OCI-LY3 (cell line): ENCODE measurements around the gene VRK2.

Experiments
- H2AFZ ChIP-seq: fragments of 200-600, 300-600 bp; shearing (Covaris generic); 2 replicates; pipeline ENCODE4 v1.6.0; 2014; ENCODE audit warnings: antibody characterized with exemption, low read depth, low read length
- H3K27ac ChIP-seq: fragments of 200-600, 300-600 bp; sonication (generic); 2 replicates; pipeline ENCODE4 v1.5.1; 2014; ENCODE audit warnings: mild to moderate bottlenecking, low read length, moderate library complexity, mixed read lengths
- H3K27me3 ChIP-seq: fragments of 200-600, 300-600 bp; sonication (generic); 2 replicates; pipeline ENCODE4 v1.6.1; 2014; ENCODE audit warnings: low read depth, low read length, mixed read lengths
- H3K36me3 ChIP-seq: fragments of 200-600, 300-600 bp; sonication (generic); replicated peaks from 2 replicates; pipeline ENCODE3; 2014; ENCODE audit warnings: low read depth, low read length, mixed read lengths
- H3K4me1 ChIP-seq: fragments of 300-600, 200-600 bp; sonication (generic); 2 replicates; pipeline ENCODE4 v1.6.1; 2014; ENCODE audit warnings: low read length, mixed read lengths
- H3K4me2 ChIP-seq: fragments of 200-600, 300-600 bp; sonication (generic); 2 replicates; pipeline ENCODE4 v1.6.1; 2014; ENCODE audit warnings: low read length, mixed read lengths
- H3K4me3 ChIP-seq: fragments of 300-600, 200-600 bp; sonication (generic); 2 replicates; pipeline ENCODE4 v1.5.1; 2014; ENCODE audit warnings: antibody characterized with exemption, mild to moderate bottlenecking, low read length, moderate library complexity
- H3K79me2 ChIP-seq: fragments of 300-600, 200-600 bp; shearing (Covaris generic); 2 replicates; pipeline ENCODE4 v1.6.1; 2014; ENCODE audit warnings: mild to moderate bottlenecking, low read length, mixed read lengths
- H3K9ac ChIP-seq: fragments of 300-600, 200-600 bp; shearing (Covaris generic); 2 replicates; pipeline ENCODE4 v1.6.0; 2014; ENCODE audit warnings: mild to moderate bottlenecking, low read length, moderate library complexity
- H3K9me3 ChIP-seq: fragments of 200-600, 300-600 bp; shearing (Covaris generic); 2 replicates; pipeline ENCODE4 v1.6.1; 2014; ENCODE audit warnings: low read length, mixed read lengths; ENCODE audit not compliant: insufficient read depth
- H4K20me1 ChIP-seq: fragments of 200-600, 300-600 bp; sonication (generic); 2 replicates; pipeline ENCODE4 v1.6.1; 2016; ENCODE audit warnings: low read length, mixed read lengths; ENCODE audit not compliant: insufficient read depth
- CTCF ChIP-seq: fragments of 200-600, 300-600 bp; sonication (generic); IDR thresholded peaks from 2 replicates; pipeline ENCODE4 v1.5.1; 2014; ENCODE audit warnings: antibody characterized with exemption, low read length, low read depth
- EZH2phosphoT487 ChIP-seq: fragments of 200-600 bp; shearing (Covaris generic); IDR thresholded peaks from 2 replicates; pipeline ENCODE4 v1.6.1; 2018; ENCODE audit warnings: antibody characterized with exemption, mixed run types, low read depth

VRK2 gene

GRCh38 chr2:58032016-58032763, 14.4 kb upstream of the VRK2 start:
- Histone ChIP-seq H3K4me3 (peak overlapping the region; percentile 21; the same call in 1 of the 2 replicates), H3K36me3 (peaks cover 9% of the 10 kb centered on the region), H3K4me2 (peak overlapping the region; percentile 53), H3K9me3 (no peaks in the 10 kb centered on the region; the same call in 1 of the 2 replicates), H3K9ac (peak overlapping the region; percentile 10; the same call in 1 of the 2 replicates), H2AFZ (no peak overlapping the region), H4K20me1 (no peaks in the 10 kb centered on the region), H3K27me3 (no peaks in the 10 kb centered on the region), H3K4me1 (peaks cover 50% of the 10 kb centered on the region), H3K27ac (peak overlapping the region; percentile 12; the same call in 1 of the 2 replicates), H3K79me2 (no peaks in the 10 kb centered on the region)
- TF ChIP-seq EZH2phosphoT487 (no peak), CTCF (no peak)

GRCh38 chr2:58032764-58033080, 13.9 kb upstream of the VRK2 start:
- Histone ChIP-seq H3K4me3 (no peak overlapping the region), H3K9me3 (peaks cover 4% of the 10 kb centered on the region; the same call in 1 of the 2 replicates), H3K9ac (no peak overlapping the region), H3K4me2 (peak overlapping the region; percentile 53), H4K20me1 (no peaks in the 10 kb centered on the region), H3K4me1 (peaks cover 55% of the 10 kb centered on the region), H3K79me2 (no peaks in the 10 kb centered on the region), H2AFZ (no peak overlapping the region), H3K27me3 (no peaks in the 10 kb centered on the region), H3K36me3 (peaks cover 14% of the 10 kb centered on the region), H3K27ac (no peak overlapping the region)
- no peak for TF ChIP-seq CTCF

GRCh38 chr2:58033530-58033929, 13.1 kb upstream of the VRK2 start:
- Histone ChIP-seq H2AFZ (no peak overlapping the region), H3K4me2 (no peak overlapping the region), H3K79me2 (no peaks in the 10 kb centered on the region), H3K36me3 (peaks cover 22% of the 10 kb centered on the region), H4K20me1 (no peaks in the 10 kb centered on the region), H3K9ac (no peak overlapping the region), H3K27me3 (no peaks in the 10 kb centered on the region), H3K4me3 (no peak overlapping the region), H3K9me3 (peaks cover 11% of the 10 kb centered on the region), H3K27ac (no peak overlapping the region), H3K4me1 (peaks cover 63% of the 10 kb centered on the region)
- TF ChIP-seq EZH2phosphoT487 (no peak), CTCF (no peak)

GRCh38 chr2:58035352-58035751, 11.3 kb upstream of the VRK2 start:
- Histone ChIP-seq H3K9me3 (peaks cover 12% of the 10 kb centered on the region), H2AFZ (no peak overlapping the region), H3K9ac (peak overlapping the region; percentile 9; the same call in 1 of the 2 replicates), H3K27ac (peak overlapping the region; percentile 61), H3K27me3 (no peaks in the 10 kb centered on the region), H3K4me3 (peak overlapping the region; percentile 38), H3K4me2 (peak overlapping the region; percentile 65), H3K79me2 (no peaks in the 10 kb centered on the region), H3K4me1 (peaks cover 80% of the 10 kb centered on the region), H3K36me3 (peaks cover 24% of the 10 kb centered on the region), H4K20me1 (no peaks in the 10 kb centered on the region)
- no peak for TF ChIP-seq EZH2phosphoT487
- no peak for TF ChIP-seq CTCF
